Retinal pigment epithelial cell (primary cell): ENCODE results near the gene PIM2.

Source experiments
- DNase-seq: peaks from one replicate; pipeline ENCODE4 v3.0.0-alpha.2; 2010; ENCODE audit warnings: low read depth
- H3K4me3 ChIP-seq: 2 replicates; pipeline ENCODE4 v1.5.1; 2011; ENCODE audit warnings: mild to moderate bottlenecking, low read length, control low read depth, moderate library complexity
- CTCF ChIP-seq: conservative IDR thresholded peaks from 2 replicates; pipeline ENCODE4 v1.5.1; 2011; ENCODE audit warnings: low read depth, low read length, control low read depth, inconsistent platforms

PIM2 gene

GRCh38 chrX:48942895-48943294, 24.1 kb upstream of the PIM2 start:
- H3K4me3 ChIP-seq, result no peak overlapping the region
- no peak for DNase-seq
- TF ChIP-seq CTCF, result no peak

GRCh38 chrX:48940404-48940955, 21.7 kb upstream of the PIM2 start:
- no peak for TF ChIP-seq CTCF
- no peak for DNase-seq
- no peak overlapping the region for H3K4me3 ChIP-seq

GRCh38 chrX:48939524-48940228, 20.9 kb upstream of the PIM2 start:
- no peak for TF ChIP-seq CTCF
- DNase-seq, result no peak
- H3K4me3 ChIP-seq, result no peak overlapping the region

GRCh38 chrX:48938721-48939425, 20.0 kb upstream of the PIM2 start:
- TF ChIP-seq CTCF, result no peak
- H3K4me3 ChIP-seq, result no peak overlapping the region

GRCh38 chrX:48937054-48937907, 18.5 kb upstream of the PIM2 start:
- H3K4me3 ChIP-seq, result no peak overlapping the region
- TF ChIP-seq CTCF, result peak; percentile 9
- DNase-seq, result no peak

More at GRCh38 chrX:48938721-48939425, 20.0 kb upstream of the PIM2 start:
- no peak for DNase-seq

- no peak overlapping the region for H3K4me3 ChIP-seq
Measured at GRCh38 chrX:48936429-48937053, 17.7 kb upstream of the PIM2 start.

More at GRCh38 chrX:48936429-48937053, 17.7 kb upstream of the PIM2 start:
- TF ChIP-seq CTCF, result no peak
- no peak for DNase-seq
